Upper lobe of right lung (tissue), 1 donor: Measurements from ENCODE around the gene OR51B2. TPM values are rescaled to one million over a fixed set of nuclear protein-coding genes. Genes with fewer than 3 reads are reported as not detected.

Source experiments
- ATAC-seq: fragments of 200-7000 bp; cut with Tn5 transposase; one replicate; pipeline ENCODE4 v1.9.1; 2020; ENCODE audit warnings: mild to moderate bottlenecking, moderate library complexity
- DNase-seq: peaks from one replicate; pipeline ENCODE4 v3.0.0-alpha.2; 2020
- H3K27ac ChIP-seq: fragments of 200-600 bp; one replicate; pipeline ENCODE4 v1.8.0; 2022
- H3K27me3 ChIP-seq: fragments of 200-600 bp; one replicate; pipeline ENCODE4 v1.8.0; 2022; ENCODE audit warnings: mild to moderate bottlenecking
- H3K36me3 ChIP-seq: fragments of 200-600 bp; one replicate; pipeline ENCODE4 v1.8.0; 2022
- H3K4me1 ChIP-seq: fragments of 200-600 bp; one replicate; pipeline ENCODE4 v1.8.0; 2022
- H3K4me3 ChIP-seq: fragments of 200-600 bp; one replicate; pipeline ENCODE4 v1.8.0; 2022; ENCODE audit warnings: mild to moderate bottlenecking
- H3K9me3 ChIP-seq: fragments of 200-600 bp; one replicate; pipeline ENCODE4 v1.8.0; 2022
- intact Hi-C: fragments of 100-400 bp; cut with DNase I; formaldehyde crosslinking; loops from one replicate; pipeline ENCODE4 v1.11.0; 2022
- total RNA-seq: library from RNA; stranded (reverse); fragmentation: NEBNext Ultra II Directional; extraction: Animal tissue kit (Norgen Biotek cat#: 25700); gene quantifications from one replicate; pipeline ENCODE4 v1.2.1, GENCODE V29; 2021
- TF ChIP-seq, protein P1 (sequence below): fragments of 200-600 bp; IDR thresholded peaks from one replicate; pipeline ENCODE4 v1.8.0; 2022; ENCODE audit warnings: antibody characterized with exemption
- donor health status: DM: no; HTN: yes; CAD: no; lungs with severe emphysema.

Gene OR51B2
- total RNA-seq, 1 donor from 2014 or later = not detected

DNA sequence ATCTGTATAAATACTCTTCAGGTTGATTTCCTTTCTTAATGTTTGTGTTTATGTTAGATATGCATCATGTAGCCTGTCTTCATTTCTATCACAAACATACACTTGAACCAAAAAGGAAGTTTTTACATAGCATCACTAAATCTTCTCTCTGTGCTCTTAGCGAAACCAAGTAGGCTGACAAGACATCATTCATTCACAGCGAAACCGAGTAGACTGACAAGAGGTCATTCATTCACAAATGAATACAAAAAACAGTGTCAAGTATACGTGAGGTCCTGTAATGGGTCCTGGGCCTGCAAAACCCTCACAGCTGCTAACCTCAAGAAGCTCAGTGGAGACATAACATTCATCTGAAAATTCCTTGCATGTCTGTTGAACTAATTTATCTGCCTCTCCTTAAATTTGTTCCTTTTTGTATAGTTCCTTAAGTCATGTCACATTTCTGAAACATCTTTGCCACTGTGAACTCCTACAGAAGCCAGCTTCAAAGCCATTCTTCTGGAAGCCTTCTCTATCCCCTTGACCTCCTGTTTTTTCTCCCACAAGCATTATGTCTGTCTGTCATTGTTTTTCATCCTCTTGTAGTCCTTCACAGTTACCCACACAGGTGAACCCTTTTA, 44.5 kb downstream of the OR51B2 start:
- no peaks in the 10 kb centered on the region for H3K4me1 ChIP-seq
- H3K4me3 ChIP-seq = no peak overlapping the region
- intact Hi-C loops = no loop called here
- no peaks in the 10 kb centered on the region for H3K27me3 ChIP-seq
- H3K9me3 ChIP-seq = no peaks in the 10 kb centered on the region
- H3K36me3 ChIP-seq = no peaks in the 10 kb centered on the region
- TF ChIP-seq, protein P1, sequence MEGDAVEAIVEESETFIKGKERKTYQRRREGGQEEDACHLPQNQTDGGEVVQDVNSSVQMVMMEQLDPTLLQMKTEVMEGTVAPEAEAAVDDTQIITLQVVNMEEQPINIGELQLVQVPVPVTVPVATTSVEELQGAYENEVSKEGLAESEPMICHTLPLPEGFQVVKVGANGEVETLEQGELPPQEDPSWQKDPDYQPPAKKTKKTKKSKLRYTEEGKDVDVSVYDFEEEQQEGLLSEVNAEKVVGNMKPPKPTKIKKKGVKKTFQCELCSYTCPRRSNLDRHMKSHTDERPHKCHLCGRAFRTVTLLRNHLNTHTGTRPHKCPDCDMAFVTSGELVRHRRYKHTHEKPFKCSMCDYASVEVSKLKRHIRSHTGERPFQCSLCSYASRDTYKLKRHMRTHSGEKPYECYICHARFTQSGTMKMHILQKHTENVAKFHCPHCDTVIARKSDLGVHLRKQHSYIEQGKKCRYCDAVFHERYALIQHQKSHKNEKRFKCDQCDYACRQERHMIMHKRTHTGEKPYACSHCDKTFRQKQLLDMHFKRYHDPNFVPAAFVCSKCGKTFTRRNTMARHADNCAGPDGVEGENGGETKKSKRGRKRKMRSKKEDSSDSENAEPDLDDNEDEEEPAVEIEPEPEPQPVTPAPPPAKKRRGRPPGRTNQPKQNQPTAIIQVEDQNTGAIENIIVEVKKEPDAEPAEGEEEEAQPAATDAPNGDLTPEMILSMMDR = no peak
- H3K27ac ChIP-seq = no peak overlapping the region
- ATAC-seq (no peak), DNase-seq (no peak)

DNA sequence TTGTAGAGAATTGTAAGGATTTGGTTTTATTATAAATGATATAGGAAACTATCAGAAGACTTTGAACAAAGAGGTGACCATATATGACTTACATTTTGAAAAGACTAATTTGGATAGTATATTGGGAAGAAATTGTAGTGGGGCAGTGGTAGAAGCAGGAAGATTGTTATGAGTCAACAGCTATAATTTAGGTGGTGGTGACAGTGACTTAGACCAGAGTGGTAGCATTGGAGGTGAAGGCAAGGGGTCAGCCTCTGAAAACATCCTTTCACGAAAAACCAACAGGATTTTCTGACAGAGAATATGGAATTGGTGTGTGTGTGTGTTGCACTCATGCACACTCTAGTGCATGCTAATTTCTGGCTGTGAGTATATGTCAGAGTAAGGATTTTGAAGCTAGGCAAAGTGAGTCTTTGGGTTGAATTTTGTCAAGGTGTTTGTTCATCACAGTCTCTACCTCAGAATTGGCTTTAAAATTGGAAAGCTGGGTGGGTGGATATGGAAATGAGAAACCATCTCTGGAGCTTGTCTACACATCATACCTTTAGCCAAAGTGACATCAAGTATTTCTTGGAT, 46.2 kb downstream of the OR51B2 start:
- intact Hi-C loops = no loop called here
- DNase-seq (no peak), ATAC-seq (no peak)
- H3K27me3 ChIP-seq = no peaks in the 10 kb centered on the region
- H3K27ac ChIP-seq = no peak overlapping the region
- no peaks in the 10 kb centered on the region for H3K9me3 ChIP-seq
- no peak overlapping the region for H3K4me3 ChIP-seq
- TF ChIP-seq, protein P1 = no peak
- no peaks in the 10 kb centered on the region for H3K36me3 ChIP-seq
- H3K4me1 ChIP-seq = no peaks in the 10 kb centered on the region

DNA sequence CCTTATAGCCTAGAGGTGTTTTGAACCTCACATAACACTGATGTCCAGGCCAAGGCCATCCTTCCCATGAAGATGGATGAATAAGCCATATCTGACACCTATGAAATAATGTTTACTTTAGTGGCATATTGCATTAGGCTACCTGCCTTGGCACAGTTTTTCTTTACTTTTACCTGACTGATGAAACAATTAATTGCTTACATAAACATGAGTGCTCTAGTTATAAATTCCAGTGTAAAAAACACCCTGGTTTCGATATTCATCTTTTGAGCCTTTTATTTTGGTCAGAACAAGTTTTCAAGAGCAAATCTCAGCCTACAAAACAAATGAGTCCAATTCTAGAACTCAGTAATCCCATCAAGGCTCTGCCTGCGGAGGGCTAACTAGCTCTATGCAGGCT, 47.4 kb downstream of the OR51B2 start:
- intact Hi-C loops = no loop called here
- Histone ChIP-seq H3K36me3 (no peaks in the 10 kb centered on the region), H3K9me3 (no peaks in the 10 kb centered on the region), H3K27ac (no peak overlapping the region), H3K27me3 (no peaks in the 10 kb centered on the region), H3K4me1 (no peaks in the 10 kb centered on the region), H3K4me3 (no peak overlapping the region)
- TF ChIP-seq, protein P1 = no peak
- no peak for DNase-seq
- ATAC-seq = no peak

DNA sequence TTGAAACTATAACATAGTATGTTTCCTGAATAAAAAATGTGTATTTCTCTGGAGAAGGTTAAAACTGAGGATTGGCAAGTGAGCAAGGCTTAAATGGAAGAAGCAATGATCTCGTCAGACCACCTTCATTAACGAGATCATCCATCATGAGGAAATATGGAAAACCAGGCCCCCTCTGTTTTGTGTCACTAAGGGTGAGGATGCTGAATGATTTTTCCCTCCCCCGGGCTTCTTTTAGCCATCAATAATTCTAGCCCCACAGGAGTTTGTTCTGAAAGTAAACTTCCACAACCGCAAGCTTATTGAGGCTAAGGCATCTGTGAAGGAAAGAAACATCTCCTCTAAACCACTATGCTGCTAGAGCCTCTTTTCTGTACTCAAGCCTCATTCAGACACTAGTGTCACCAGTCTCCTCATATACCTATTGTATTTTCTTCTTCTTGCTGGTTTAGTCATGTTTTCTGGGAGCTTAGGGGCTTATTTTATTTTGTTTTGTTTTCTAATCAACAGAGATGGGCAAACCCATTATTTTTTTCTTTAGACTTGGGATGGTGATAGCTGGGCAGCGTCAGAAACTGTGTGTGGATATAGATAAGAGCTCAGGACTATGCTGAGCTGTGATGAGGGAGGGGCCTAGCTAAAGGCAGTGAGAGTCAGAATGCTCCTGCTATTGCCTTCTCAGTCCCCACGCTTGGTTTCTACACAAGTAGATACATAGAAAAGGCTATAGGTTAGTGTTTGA, 48.6 kb downstream of the OR51B2 start:
- no peaks in the 10 kb centered on the region for H3K4me1 ChIP-seq
- H3K27ac ChIP-seq = no peak overlapping the region
- no peaks in the 10 kb centered on the region for H3K9me3 ChIP-seq
- DNase-seq (no peak), ATAC-seq (no peak)
- TF ChIP-seq, protein P1 = no peak
- H3K4me3 ChIP-seq = no peak overlapping the region
- H3K27me3 ChIP-seq = no peaks in the 10 kb centered on the region
- intact Hi-C loops = no loop called here
- no peaks in the 10 kb centered on the region for H3K36me3 ChIP-seq

DNA sequence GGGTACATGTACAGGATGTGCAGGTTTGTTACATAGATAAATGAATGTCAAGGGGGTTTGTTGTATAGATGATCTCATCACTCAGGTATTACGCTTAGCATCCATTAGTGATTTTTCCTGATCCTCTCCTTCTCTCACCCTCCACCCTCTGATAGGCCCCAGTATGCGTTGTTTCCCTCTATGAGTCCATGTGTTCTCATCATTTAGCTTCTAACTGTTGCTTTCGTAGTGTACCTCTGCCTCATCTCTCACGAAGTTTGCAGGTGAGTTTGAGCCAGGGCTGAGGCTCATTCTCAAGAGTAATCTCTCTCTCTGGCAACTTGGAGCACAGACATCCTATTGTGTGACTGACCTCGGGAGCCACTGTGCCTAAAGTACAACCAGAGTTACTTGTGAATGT, 49.7 kb downstream of the OR51B2 start:
- H3K27me3 ChIP-seq = no peaks in the 10 kb centered on the region
- intact Hi-C loops = no loop called here
- H3K9me3 ChIP-seq = no peaks in the 10 kb centered on the region
- no peak for ATAC-seq
- no peaks in the 10 kb centered on the region for H3K36me3 ChIP-seq
- H3K4me1 ChIP-seq = no peaks in the 10 kb centered on the region
- no peak overlapping the region for H3K4me3 ChIP-seq
- no peak for DNase-seq
- TF ChIP-seq, protein P1 = no peak
- H3K27ac ChIP-seq = no peak overlapping the region

Other genes starting within 250 kb of the OR51B2 start
- gene OR52A5, start 185.9 kb downstream of the OR51B2 start, total RNA-seq = not detected
- gene OR52A1, start 169.5 kb downstream of the OR51B2 start, total RNA-seq = not detected
- gene OR51V1, start 123.6 kb downstream of the OR51B2 start, total RNA-seq = not detected
- gene HBB, start 97.2 kb downstream of the OR51B2 start, total RNA-seq = 338 TPM
- gene HBD, start 89.8 kb downstream of the OR51B2 start, total RNA-seq = not detected
- gene HBG1, start 74.4 kb downstream of the OR51B2 start, total RNA-seq = not detected
- gene HBG2, start 69.5 kb downstream of the OR51B2 start, total RNA-seq = 1.0 TPM
- gene HBE1, start 54.4 kb downstream of the OR51B2 start, total RNA-seq = not detected
- not detected for gene OR51B4, start 22.4 kb downstream of the OR51B2 start, total RNA-seq
- gene OR51B5, start 19.2 kb upstream of the OR51B2 start, total RNA-seq = not detected
- not detected for gene OR51B6, start 27.2 kb upstream of the OR51B2 start, total RNA-seq
- not detected for gene OR51M1, start 59.5 kb upstream of the OR51B2 start, total RNA-seq
- gene OR51Q1, start 97.8 kb upstream of the OR51B2 start, total RNA-seq = not detected
- gene OR51I1, start 117.2 kb upstream of the OR51B2 start, total RNA-seq = not detected
- gene OR51I2, start 125.0 kb upstream of the OR51B2 start, total RNA-seq = not detected
- gene OR52D1, start 164.4 kb upstream of the OR51B2 start, total RNA-seq = not detected
- gene UBQLN3, start 185.7 kb upstream of the OR51B2 start, total RNA-seq = 0.14 TPM
- 0.72 TPM for gene UBQLNL, start 192.4 kb upstream of the OR51B2 start, total RNA-seq
- 0.90 TPM for gene OR52H1, start 224.2 kb upstream of the OR51B2 start, total RNA-seq